GM10266 (cell line): ENCODE measurements around the gene FAM9C.
"Not testable (repeated sequence)": the region's sequence is repeated elsewhere in the genome, so short reads cannot be mapped to it uniquely, and the experiment has no call there.

ENCODE experiments used
- DNase-seq: peaks from one replicate; pipeline ENCODE4 v3.0.0; 2012; ENCODE audit errors: extremely low spot score
- TF ChIP-seq, protein P1 (sequence below): IDR thresholded peaks from 2 replicates; pipeline ENCODE4 v1.5.1; 2012; ENCODE audit warnings: mild to moderate bottlenecking, low read depth; ENCODE audit not compliant: control insufficient read depth, insufficient read depth; ENCODE audit errors: missing control alignments

The FAM9C gene

DNA sequence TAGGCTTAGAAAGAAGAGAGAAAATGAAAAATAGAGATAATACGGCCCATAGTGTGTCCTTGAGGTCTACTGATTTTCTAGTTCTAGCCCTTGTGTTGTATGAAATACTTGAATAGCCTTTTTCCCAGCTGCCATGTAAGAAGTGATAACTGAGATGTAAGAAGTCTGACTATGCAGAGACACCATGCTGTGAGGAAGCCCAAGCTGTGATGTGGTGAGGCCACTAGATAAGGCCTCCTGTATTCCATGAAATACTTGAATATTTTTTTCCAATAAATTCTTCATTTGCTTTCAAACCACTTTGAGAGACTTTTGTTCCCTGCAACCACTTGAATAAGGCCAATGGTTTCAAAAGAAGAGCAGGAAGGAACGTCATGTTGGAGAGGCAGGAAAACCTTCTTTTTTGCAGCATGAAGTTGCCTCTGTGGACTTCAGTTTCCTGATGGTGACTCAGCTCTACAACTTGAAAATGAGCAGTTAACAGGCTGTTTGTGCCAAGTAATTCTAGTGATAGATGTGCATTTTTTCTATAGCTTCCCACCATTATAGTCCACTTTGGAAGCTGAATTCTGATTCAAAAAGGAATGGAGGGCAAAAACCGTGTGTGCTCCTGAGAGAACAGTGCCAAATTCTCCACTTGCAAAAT, 25.5 kb upstream of the FAM9C start:
- TF ChIP-seq, protein P1, sequence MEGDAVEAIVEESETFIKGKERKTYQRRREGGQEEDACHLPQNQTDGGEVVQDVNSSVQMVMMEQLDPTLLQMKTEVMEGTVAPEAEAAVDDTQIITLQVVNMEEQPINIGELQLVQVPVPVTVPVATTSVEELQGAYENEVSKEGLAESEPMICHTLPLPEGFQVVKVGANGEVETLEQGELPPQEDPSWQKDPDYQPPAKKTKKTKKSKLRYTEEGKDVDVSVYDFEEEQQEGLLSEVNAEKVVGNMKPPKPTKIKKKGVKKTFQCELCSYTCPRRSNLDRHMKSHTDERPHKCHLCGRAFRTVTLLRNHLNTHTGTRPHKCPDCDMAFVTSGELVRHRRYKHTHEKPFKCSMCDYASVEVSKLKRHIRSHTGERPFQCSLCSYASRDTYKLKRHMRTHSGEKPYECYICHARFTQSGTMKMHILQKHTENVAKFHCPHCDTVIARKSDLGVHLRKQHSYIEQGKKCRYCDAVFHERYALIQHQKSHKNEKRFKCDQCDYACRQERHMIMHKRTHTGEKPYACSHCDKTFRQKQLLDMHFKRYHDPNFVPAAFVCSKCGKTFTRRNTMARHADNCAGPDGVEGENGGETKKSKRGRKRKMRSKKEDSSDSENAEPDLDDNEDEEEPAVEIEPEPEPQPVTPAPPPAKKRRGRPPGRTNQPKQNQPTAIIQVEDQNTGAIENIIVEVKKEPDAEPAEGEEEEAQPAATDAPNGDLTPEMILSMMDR = no peak
- DNase-seq = no peak

DNA sequence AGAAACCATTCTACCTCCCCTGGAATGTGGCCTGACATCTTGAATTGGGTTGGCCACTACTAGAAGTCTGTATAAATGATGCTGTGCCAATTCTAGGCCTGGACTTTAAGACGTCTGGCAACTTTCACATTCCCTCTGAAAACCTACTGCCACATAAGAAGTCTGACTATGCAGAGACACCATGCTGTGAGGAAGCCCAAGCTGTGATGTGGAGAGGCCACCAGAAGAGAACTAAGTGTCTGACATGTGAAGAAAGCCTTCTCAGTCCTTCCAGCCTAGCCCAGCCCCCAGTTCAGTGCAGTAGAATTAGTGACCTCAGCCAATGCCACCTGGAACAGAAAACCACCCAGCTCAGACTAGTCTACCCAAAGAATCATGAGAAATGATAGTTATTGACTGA, 24.2 kb upstream of the FAM9C start:
- TF ChIP-seq, protein P1 = no peak
- DNase-seq = no peak

DNA sequence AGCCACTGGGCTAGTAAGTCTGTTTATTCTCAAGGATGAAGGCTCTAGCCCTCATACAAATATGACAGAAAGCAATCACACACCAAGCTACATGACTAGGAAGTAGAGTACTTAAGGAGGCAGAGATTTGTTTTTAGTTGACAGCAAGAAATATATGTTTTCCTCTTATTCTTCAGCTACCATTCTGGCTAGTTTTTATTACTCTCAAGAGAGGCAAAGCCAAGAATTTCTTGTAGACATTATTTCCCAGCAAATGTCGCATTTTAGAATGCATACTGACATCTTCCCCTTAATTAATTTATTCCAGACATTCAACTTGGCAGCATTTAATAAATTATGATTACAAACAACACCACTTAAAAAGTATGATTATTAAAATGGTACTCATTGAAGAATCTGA, 23.4 kb upstream of the FAM9C start:
- TF ChIP-seq, protein P1 = no peak
- DNase-seq = no peak

DNA sequence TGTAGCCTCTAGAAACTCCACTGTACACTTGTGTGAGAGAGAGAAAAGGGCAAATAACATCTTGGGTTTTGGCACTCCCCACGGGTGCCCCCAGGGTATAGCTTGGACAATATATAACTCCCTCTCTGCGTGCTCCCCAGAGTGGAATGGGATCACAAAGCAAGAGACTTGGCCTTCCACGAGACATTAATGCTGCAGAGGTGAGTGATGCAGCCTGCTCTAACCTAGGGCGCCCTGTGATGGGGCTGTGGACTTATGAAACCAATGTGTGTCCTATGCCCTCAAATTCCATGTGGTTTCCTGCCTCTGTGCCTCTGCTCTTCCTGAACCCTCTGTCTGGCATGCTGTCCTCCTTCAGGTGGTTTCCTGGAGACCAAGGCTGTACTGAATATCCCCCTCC, 22.0 kb upstream of the FAM9C start:
- no peak for DNase-seq

DNA sequence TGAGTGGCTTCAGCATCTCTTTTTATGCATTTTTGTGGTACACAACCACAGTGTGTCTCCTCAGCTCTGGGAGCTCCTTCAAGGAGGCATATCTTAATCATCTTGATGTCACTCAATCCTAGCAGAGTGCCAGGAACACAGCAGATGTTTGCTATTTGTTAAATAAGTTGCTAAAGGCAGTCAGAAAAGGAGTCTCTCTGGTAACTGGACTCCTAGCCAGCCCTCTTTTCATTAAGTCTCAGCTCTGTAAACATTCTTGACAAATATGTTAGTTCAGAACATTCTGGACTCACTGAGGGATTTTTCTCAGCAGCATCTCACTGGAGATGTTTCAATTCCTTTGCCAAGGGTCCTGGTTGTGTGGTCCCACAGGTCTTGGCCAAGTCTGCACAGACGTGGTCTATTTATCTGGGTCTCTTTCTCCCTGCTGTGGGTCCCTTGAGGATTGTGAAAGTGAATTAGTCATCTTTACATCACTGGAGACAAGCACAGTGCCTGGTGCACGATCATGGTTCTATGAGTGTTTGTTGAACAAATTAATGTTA, 20.3 kb upstream of the FAM9C start:
- TF ChIP-seq, protein P1 = no peak
- no peak for DNase-seq

More for the DNA sequence above, 22.0 kb upstream of the FAM9C start:
- TF ChIP-seq, protein P1 = no peak

DNA sequence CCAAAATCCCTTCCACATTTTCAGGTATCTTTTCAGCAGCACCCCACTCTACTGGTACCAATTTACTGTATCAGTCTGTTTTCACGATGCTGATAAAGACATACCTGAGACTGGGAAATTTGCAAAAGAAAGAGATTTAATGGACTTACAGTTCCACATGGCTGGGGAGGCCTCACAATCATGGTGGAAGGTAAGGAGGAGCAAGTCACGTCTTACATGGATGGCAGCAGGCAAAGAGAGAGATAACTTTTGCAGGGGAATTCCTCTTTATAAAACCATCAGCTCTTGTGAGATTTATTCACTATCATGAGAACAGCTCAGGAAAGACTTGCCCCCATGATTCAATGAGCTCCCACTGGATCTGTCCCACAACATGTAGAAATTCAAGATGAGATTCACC, 18.7 kb upstream of the FAM9C start:
- DNase-seq = not testable (repeated sequence)

DNA sequence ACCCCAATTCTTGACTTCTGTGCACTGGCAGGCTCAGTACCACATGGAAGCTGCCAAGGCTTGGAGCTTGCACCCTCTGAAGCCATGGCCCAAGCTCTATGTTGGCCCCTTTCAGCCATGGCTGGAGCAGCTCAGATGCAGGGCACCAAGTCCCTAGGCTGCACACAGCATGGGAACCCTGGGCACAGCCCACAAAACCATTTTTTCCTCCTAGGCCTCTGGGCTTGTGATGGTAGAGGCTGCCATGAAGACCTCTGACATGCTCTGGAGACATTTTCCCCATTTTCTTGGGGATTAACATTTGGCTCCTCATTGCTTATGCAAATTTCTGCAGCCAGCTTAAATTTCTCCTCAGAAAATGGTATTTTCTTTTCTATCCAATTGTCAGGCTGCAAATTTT, 17.9 kb upstream of the FAM9C start:
- DNase-seq = not testable (repeated sequence)

DNA sequence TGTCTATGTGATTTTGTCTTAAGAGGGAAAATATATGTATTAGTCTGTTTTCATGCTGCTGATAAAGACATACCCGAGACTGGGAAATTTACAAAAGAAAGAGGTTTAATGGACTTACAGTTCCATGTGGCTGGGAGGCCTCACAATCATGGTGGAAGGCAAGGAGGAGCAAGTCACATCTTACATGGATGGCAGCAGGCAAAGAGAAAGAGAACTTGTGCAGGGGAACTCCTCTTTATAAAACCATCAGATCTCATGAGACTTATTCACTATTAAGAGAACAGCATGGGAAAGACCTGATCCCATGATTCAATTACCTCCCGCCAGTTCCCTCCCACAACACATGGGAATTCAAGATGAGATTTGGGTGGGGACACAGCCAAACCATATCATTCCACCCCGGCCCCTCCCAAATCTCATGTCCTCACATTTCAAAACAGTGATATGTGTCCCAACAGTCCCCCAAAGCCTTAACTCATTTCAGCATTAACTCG, 16.8 kb upstream of the FAM9C start:
- DNase-seq = not testable (repeated sequence)
